ENCODE measurements around the gene IP6K1.
A peak's percentile ranks its signal among the peaks of the same experiment; 100 is the strongest.
"Not testable (repeated sequence)": the region's sequence is repeated elsewhere in the genome, so short reads cannot be mapped to it uniquely, and the experiment has no call there.

IP6K1 gene

DNA sequence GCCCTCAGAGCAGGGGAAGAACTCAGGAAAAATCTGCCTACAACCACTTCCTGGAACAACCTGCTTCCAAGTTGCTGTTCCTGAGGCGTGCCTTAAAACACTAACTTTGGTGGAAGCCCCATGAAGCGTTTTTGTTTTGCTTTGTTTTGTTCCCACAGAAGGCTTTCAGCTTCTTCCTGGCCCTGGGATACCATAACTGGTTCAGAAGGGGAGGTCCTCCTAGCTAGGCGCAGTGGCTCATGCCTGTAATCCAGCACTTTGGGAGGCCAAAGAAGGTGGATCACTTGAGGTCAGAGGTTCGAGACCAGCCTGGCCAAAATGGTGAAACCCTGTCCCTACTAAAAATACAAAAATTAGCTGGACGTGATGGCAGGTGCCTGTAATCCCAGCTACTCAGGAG lies 1.2 kb upstream of the IP6K1 start:
- DNase-seq = no peak
- Mint-ChIP-seq H3K27ac (no peak overlapping the region), H3K4me3 (peak overlapping the region; percentile 88), H3K36me3 (peaks cover 12% of the 10 kb centered on the region), H3K9me3 (no peaks in the 10 kb centered on the region), H3K4me1 (peaks cover 39% of the 10 kb centered on the region), H3K27me3 (peaks cover 31% of the 10 kb centered on the region)
- CTCF ChIA-PET = interaction anchor here (1.1 to 1.3 kb wide), 2 partner anchors 15 to 69 kb away, joined by 3 read pairs; no protein-coding TSS in a partner anchor

DNA sequence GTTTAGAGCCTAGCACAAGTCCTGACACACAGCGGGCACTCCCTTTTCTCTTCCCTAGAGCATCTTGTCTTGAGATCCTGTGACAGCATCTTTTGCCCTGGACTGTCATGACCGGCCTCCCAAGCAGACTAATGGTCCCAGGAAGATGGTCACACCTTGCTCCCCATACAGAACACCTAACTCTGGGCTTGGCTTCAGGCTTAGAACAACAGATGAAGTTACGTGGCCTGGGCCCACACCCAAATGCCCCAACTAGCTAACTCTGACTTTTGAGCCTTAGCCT lies 781 bp upstream of the IP6K1 start:
- H3K36me3 Mint-ChIP-seq = peaks cover 12% of the 10 kb centered on the region
- H3K4me1 Mint-ChIP-seq = peaks cover 42% of the 10 kb centered on the region
- no peaks in the 10 kb centered on the region for H3K9me3 Mint-ChIP-seq
- H3K4me3 Mint-ChIP-seq = peak overlapping the region; percentile 88
- H3K27me3 Mint-ChIP-seq = peaks cover 29% of the 10 kb centered on the region
- H3K27ac Mint-ChIP-seq = peak overlapping the region; percentile 96
- no peak for DNase-seq
- CTCF ChIA-PET = interaction anchor here (1.1 to 1.3 kb wide), 2 partner anchors 15 to 68 kb away, joined by 3 read pairs; no protein-coding TSS in a partner anchor

DNA sequence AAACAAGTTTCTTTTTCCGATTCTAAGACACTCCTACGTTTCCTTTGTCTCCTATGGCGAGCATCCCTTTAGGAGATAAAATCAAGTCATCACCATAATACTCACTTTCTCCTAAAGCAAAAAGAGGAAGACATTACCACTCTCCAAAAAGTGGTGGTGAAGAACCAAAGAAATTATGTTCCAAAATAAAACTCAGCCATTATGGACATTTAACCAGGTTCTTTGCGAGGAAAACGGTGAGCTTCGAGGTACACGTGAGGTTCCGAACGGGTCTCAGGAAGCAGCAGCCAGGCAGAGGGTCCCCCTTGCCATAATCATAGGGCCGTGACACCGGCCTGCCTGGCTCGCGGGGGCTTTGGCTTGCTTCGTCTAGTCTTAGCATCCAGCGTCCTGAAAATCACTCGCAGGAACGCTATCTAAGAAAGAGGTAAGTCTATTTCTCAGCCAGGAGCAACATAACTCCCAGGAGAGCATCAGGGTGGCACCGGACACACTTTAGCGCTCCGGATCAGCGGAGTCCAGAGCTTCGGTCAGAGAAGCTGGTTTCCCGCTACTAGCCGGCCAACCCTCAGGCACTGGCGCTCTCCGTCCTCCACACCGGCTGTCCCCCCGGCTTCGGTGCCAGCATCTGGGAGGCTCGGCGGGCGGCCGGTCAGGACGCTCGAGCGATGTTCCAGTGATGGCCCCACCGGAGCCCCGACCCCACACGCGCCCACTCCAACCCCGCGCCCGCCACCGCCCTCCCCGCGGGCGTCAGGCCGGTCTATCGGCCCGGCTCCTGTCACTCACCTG lies 581 bp downstream of the IP6K1 start:
- H3K27me3 Mint-ChIP-seq = peaks cover 17% of the 10 kb centered on the region
- H3K36me3 Mint-ChIP-seq = peaks cover 18% of the 10 kb centered on the region
- CTCF ChIA-PET = interaction anchor here (1.1 kb wide), 1 partner anchor 120 kb away, joined by 3 read pairs; no protein-coding TSS in a partner anchor

DNA sequence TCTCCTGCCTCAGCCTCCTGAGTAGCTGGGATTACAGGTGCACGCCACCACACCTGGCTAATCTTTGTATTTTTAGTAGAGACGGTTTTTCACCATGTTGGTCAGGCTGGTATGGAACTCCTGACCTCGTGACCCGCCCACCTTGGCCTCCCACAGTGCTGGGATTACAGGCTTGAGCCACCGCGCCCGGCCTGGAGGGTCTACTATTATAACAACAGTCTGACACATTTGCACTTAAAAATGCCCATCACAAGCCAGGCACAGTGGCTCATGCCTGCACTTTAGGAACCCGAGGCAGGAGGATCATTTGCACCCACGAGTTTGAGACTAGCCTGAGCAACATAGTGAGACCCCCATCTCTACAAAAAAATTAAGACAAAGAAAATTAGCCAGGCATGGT lies 4.1 kb downstream of the IP6K1 start:
- Mint-ChIP-seq H3K36me3 (peaks cover 29% of the 10 kb centered on the region), H3K4me1 (peaks cover 39% of the 10 kb centered on the region)
- H3K4me3 Mint-ChIP-seq, H3K27ac Mint-ChIP-seq, CTCF ChIA-PET, H3K9me3 Mint-ChIP-seq, DNase-seq, H3K27me3 Mint-ChIP-seq: not testable (repeated sequence)

More for the DNA sequence above, 581 bp downstream of the IP6K1 start:
- Mint-ChIP-seq H3K9me3 (no peaks in the 10 kb centered on the region), H3K27ac (peak overlapping the region; percentile 93), H3K4me3 (peak overlapping the region; percentile 88), H3K4me1 (peaks cover 46% of the 10 kb centered on the region)
- DNase-seq = peak; percentile 49

DNA sequence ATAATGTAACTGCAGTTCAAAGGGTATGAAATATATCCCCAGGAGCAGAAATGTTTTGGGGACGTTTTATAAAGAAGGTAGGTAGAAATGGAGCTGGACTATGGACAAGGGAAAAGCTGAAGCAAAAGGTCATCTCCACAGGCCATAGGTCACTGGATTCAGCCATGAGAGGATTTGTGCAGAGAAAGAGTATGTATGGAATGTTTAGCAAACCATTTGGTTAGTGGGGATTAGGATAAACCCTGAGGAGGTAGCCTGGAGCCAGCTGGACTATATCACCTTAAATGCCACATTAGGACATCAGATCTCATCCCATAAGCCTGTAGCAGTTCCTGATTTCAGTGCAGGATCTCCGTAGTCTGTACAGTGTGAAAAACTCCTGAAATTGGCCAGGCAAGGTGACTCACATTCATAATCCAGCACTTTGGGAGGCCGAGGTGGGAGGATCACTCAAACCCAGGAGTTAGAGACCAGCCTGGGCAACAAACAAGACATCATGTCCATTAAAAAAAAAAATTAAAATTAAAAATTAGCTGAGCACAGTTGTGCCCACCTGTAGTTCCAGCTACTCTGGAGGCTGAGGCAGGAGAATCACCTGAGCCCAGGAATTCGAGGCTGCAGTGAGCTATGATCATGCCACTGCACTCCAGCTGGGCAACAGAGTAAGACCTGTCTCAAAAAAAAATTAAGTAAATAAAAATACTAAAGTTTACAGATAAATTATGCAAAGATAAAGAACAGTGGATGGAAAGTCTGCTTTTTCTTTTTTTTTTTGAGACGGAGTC lies 4.7 kb downstream of the IP6K1 start:
- Mint-ChIP-seq H3K27ac (no peak overlapping the region), H3K9me3 (no peaks in the 10 kb centered on the region)
- CTCF ChIA-PET = no interaction called here

DNA sequence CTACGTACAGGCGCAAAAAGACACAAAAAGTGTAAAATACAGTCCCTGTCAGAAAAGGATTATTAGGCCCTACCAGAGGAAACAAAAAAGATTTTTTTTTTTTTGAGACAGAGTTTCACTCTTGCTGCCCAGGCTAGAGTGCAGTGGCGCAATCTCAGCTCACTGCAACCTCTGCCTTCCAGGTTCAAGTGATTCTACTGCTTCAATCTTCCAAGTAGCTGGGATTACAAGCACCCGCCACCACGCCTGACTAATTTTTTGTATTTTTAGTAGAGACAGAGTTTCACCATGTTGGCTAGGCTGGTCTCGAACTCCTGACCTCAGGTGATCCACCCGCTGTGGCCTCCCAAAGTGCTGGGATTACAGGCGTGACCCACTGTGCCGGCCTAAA lies 5.4 kb downstream of the IP6K1 start:
- H3K27ac Mint-ChIP-seq, H3K27me3 Mint-ChIP-seq, CTCF ChIA-PET, H3K4me3 Mint-ChIP-seq, H3K9me3 Mint-ChIP-seq, DNase-seq: not testable (repeated sequence)
- Mint-ChIP-seq H3K36me3 (peaks cover 36% of the 10 kb centered on the region), H3K4me1 (peaks cover 32% of the 10 kb centered on the region)

More for the DNA sequence above, 4.7 kb downstream of the IP6K1 start:
- Mint-ChIP-seq H3K4me1 (peaks cover 33% of the 10 kb centered on the region), H3K27me3 (no peaks in the 10 kb centered on the region), H3K36me3 (peaks cover 34% of the 10 kb centered on the region), H3K4me3 (no peak overlapping the region)
- DNase-seq = no peak

DNA sequence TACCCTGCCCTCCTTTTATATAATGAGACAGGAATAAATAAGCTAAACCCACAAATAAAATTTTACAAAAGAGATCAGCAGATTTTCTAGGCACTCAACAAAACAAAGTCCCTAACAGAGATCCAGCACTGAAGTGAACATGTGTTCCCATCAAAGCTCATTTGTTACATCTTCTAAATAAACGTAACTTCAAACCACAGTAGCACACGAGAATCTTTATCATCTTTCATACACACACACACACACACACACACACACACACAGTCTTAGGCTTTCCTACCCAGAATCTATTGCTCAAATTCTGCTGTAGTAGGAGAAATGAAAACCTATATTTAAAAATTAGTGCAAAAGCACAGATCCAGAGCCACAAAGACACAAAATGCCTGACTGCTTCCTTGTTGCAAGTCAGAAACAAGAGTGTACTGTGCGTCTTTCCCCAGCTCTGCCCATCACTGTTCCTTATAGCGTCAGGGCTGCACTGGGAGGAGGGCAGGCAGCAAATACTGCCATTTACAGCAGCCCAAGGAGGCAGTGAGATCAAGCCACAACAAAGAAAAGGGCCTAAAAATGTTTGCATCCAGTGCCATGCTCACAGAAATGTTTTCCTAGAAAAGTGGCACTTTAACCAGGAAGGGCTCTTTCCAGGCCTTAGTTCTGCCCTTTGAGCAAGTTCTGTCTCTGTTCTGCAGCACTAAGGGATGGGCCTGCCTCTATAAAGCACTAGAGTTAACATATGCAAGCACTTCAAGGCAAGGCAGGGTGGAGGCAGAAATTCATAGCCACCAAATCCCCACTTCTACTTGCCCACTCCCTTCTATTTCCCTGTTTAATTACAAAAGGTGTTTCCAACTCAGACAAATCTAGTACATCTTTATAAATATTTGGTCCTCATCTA lies 6.0 kb downstream of the IP6K1 start:
- no peak for DNase-seq
- H3K27me3 Mint-ChIP-seq = no peaks in the 10 kb centered on the region
- no peak overlapping the region for H3K4me3 Mint-ChIP-seq
- H3K4me1 Mint-ChIP-seq = peaks cover 27% of the 10 kb centered on the region
- H3K9me3 Mint-ChIP-seq = no peaks in the 10 kb centered on the region
- peaks cover 32% of the 10 kb centered on the region for H3K36me3 Mint-ChIP-seq
- peak overlapping the region; percentile 50 for H3K27ac Mint-ChIP-seq
- CTCF ChIA-PET = no interaction called here

DNA sequence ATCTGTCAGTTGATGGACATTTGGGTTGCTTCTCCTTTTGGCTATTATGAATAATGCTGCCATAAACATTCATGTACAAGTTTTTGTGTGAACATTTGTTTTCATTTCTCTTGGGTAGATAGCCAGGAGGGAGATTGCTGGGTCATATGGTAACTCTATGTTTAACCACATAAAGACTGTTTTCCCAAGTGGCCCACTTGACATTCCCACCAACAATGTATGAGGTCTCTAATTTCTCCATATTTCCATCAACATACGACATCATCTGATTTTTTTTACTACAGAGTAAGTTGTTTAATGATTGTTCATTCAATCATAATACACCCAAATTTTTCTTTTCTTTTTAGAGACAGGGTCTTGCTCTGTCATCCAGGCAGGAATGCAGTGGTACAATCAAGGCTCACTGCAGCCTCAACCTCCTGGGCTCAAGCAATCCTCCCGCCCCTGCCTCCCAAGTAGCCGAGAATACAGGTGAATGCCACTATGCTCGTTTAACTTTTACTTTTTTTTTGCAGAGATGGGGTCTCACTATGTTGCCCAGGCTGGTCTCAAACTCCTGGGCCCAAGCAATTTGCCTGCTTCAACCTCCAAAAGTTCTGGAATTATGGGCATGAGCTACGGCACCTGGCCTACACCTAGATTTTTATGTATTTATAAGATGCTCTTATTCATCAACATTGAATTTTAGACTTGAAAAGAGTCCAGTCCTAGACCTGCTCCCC lies 6.8 kb downstream of the IP6K1 start:
- Mint-ChIP-seq H3K9me3 (no peaks in the 10 kb centered on the region), H3K27ac (no peak overlapping the region), H3K27me3 (no peaks in the 10 kb centered on the region), H3K4me3 (no peak overlapping the region), H3K36me3 (peaks cover 31% of the 10 kb centered on the region), H3K4me1 (peaks cover 20% of the 10 kb centered on the region)
- no peak for DNase-seq
- CTCF ChIA-PET = no interaction called here

DNA sequence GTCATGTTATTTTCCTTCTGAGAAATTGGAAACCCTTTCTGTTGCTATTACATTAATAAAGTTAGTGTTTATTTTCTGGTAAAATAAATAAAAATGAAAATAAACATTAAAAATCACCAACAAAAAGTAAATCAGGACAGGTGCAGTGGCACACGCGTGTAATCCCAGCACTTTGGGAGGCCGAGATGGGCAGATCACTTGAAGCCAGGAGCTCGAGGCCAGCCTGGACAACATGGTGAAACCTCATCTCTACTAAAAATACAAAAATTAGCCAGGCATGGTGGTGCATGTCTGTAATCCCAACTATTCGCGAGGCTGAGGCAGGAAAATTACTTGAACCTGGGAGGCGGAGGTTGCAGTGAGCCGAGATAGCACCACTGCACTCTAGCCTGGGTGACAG lies 10.2 kb downstream of the IP6K1 start:
- H3K27ac Mint-ChIP-seq, H3K9me3 Mint-ChIP-seq, DNase-seq, CTCF ChIA-PET, H3K4me3 Mint-ChIP-seq, H3K27me3 Mint-ChIP-seq: not testable (repeated sequence)
- peaks cover 11% of the 10 kb centered on the region for H3K4me1 Mint-ChIP-seq
- H3K36me3 Mint-ChIP-seq = peaks cover 22% of the 10 kb centered on the region

DNA sequence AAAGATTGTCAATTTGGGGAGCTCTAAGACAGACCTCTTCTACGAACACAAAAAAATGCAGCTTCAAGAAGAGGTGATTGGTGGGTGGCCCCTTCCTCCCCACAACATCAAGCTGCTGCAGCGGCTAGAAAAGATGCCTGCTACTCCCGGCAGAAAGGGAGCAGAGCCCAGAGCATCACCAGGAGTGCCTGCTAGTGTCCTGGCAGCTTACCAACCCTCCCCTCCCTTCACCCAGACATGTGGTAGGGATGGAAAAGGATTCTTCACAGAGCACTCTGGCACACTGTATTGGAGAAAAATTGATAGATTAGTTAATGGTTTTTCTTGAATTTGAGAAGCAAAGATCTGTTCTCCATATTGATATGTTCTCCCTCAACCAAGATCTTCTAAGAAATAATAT lies 10.8 kb downstream of the IP6K1 start:
- H3K27me3 Mint-ChIP-seq = no peaks in the 10 kb centered on the region
- H3K27ac Mint-ChIP-seq = no peak overlapping the region
- H3K36me3 Mint-ChIP-seq = peaks cover 19% of the 10 kb centered on the region
- peaks cover 8% of the 10 kb centered on the region for H3K4me1 Mint-ChIP-seq
- CTCF ChIA-PET = no interaction called here
- no peaks in the 10 kb centered on the region for H3K9me3 Mint-ChIP-seq
- no peak overlapping the region for H3K4me3 Mint-ChIP-seq
- DNase-seq = no peak

DNA sequence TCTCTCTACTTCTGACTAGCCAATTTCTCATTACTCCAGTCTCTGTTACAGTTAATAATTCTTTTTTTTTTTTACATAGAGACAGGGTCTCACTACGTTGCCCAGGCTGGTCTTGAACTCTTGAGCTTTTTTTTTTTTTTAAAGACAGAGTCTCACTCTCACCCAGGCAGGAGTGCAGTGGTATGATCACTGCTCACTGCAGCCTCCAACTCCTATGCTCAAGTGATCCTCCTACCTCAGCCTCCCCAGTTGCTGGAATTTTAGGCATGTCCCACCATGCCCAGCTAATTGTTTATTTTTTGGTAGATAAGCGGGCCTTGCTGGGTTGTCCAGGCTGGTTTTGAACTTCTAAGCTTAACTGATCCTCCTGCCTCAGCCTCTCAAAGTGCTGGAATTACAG lies 13.6 kb downstream of the IP6K1 start:
- DNase-seq = no peak
- peaks cover 20% of the 10 kb centered on the region for H3K36me3 Mint-ChIP-seq
- no peak overlapping the region for H3K4me3 Mint-ChIP-seq
- CTCF ChIA-PET = no interaction called here
- no peak overlapping the region for H3K27ac Mint-ChIP-seq
- H3K4me1 Mint-ChIP-seq = peaks cover 2% of the 10 kb centered on the region
- no peaks in the 10 kb centered on the region for H3K27me3 Mint-ChIP-seq
- no peaks in the 10 kb centered on the region for H3K9me3 Mint-ChIP-seq

DNA sequence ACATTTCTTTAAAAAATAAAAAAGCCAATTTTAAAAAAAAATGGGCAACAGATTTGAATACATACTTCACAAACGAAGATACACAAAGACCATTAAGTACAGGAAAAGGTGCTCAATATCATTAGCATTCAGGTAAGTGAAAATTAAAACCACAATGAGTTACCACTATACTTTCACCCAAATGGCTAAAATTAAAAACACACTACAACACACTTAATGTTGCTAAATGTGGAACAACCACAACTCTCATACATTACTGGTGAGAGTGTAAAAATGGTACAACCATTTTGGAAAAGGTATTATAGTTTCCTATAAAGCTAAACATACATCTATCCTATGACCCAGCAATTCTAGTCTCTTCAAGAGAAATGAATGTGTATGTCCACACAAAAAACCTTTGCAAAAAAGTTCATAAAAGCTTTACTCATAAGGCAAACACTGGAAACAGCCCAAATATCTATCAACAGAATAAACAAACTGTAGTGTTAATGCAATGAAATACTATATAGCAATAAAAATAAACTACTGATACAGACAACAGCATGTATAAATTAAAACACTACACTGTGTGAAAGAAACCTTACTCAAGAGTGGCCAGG lies 14.9 kb downstream of the IP6K1 start:
- Mint-ChIP-seq H3K36me3 (peaks cover 13% of the 10 kb centered on the region), H3K4me1 (peaks cover 2% of the 10 kb centered on the region), H3K4me3 (no peak overlapping the region), H3K27me3 (no peaks in the 10 kb centered on the region), H3K9me3 (no peaks in the 10 kb centered on the region), H3K27ac (no peak overlapping the region)
- DNase-seq = no peak
- CTCF ChIA-PET = interaction anchor here (1.1 kb wide), 1 partner anchor 13 kb away, joined by 3 read pairs; no protein-coding TSS in a partner anchor

DNA sequence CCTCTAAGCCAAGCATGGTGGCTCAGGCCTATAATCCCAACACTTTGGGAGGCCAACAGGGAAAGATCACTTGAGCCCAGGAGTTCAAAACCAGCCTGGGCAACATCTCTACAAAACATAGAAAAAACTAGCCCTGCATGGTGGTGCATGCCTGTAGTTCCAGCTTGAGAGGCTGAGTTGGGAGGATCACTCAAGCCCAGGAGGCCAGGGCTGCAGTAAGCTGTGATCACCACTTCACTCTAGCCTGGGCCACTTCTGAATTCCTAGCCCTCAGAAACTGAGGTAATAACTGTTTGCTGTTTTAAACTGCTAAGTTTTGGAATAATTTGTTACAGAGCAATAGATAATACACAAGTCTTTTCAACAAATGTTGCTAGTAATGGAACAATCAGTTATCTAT lies 16.4 kb downstream of the IP6K1 start:
- no peak overlapping the region for H3K27ac Mint-ChIP-seq
- H3K4me3 Mint-ChIP-seq = no peak overlapping the region
- H3K36me3 Mint-ChIP-seq = peaks cover 12% of the 10 kb centered on the region
- DNase-seq = no peak
- H3K27me3 Mint-ChIP-seq = no peaks in the 10 kb centered on the region
- peaks cover 2% of the 10 kb centered on the region for H3K4me1 Mint-ChIP-seq
- CTCF ChIA-PET = no interaction called here
- H3K9me3 Mint-ChIP-seq = no peaks in the 10 kb centered on the region
